Measurements from ENCODE around the gene PEMT.

GRCh38 chr17:17514361-17514992, 77.0 kb downstream of the PEMT start:
- TF ChIP-seq CTCF (IDR thresholded peaks at IDR 0.05), result no peak
- TF ChIP-seq POLR2A (IDR thresholded peaks at IDR 0.05), result no peak
